SIG-M5 treated with dmso at 0.1 percent for 504 hours (cell line): Measurements from ENCODE around the gene SYNDIG1.

Source experiments
- DNase-seq: peaks from one replicate; lab custom pipeline; 2025; ENCODE audit not compliant: unreplicated experiment; lab: John Stamatoyannopoulos, UW

Gene SYNDIG1

GRCh38 chr20:24469116-24469893 lies at the start of gene SYNDIG1:
Gene SYNDIG1, plus strand, starts transcription at chr20:24469629. Its CDS starts 73,469 bp downstream, at chr20:24543098.
- no peak for DNase-seq

DNA sequence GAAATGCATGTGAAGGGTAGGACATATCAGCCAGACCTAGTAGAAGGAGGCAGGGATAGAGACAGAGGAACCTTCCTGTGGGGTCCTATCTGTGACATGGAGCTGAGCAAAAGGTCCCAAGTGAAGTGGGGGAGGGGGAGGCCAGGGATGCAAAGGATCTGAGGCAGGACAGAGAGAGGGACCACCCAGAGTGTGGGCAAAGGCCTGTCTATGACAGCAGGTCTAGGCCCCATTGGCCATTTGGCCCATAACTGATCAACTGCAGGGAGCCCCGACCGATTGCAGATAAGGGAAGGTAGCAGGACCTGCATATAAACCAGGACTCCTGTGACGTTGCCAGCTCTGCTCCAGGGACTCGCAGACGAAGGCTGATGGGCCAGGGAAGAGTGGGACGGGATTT lies 49.6 kb upstream of the SYNDIG1 start:
- DNase-seq, result no peak

DNA sequence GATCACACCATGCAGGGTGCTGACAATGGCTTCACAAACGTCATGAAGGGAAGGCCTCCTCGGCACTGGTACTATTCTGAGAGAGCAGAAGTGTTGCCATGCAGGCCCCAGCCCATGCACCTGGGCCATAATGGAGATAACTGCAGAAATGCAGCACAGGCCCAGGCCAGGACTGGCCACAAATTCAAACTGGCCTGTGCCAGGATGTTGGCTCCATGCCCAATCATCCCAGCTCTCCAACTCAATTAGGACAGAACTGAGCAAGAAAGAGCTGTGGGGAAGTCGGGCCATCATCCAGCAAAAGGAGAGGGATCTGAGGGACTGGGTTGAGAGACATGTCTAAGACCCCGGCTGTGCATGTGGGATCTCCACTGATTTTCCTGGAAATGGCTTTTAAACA lies 48.9 kb upstream of the SYNDIG1 start:
- DNase-seq, result no peak

DNA sequence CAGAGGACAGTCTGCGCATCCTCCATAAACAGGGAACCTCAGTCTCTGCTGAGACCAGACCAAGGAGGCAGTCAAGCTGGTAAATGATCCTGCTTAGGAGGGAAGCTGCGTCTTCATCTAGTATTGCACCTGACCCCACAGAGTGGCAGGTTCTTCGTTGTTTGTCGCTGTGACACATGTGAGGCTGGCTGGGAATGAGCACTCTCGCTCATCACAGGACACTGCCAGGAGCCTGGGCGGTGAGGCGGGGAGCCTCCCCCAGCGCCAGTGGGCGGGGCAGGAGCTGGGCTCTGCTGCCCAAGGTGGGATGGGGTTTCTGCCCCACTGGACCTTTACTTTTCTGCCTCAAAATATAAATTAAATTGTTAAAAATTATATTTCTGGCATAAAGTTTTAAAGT lies 48.4 kb upstream of the SYNDIG1 start:
- no peak for DNase-seq

GRCh38 chr20:24422091-24422760 lies 47.2 kb upstream of the SYNDIG1 start:
- no peak for DNase-seq

DNA sequence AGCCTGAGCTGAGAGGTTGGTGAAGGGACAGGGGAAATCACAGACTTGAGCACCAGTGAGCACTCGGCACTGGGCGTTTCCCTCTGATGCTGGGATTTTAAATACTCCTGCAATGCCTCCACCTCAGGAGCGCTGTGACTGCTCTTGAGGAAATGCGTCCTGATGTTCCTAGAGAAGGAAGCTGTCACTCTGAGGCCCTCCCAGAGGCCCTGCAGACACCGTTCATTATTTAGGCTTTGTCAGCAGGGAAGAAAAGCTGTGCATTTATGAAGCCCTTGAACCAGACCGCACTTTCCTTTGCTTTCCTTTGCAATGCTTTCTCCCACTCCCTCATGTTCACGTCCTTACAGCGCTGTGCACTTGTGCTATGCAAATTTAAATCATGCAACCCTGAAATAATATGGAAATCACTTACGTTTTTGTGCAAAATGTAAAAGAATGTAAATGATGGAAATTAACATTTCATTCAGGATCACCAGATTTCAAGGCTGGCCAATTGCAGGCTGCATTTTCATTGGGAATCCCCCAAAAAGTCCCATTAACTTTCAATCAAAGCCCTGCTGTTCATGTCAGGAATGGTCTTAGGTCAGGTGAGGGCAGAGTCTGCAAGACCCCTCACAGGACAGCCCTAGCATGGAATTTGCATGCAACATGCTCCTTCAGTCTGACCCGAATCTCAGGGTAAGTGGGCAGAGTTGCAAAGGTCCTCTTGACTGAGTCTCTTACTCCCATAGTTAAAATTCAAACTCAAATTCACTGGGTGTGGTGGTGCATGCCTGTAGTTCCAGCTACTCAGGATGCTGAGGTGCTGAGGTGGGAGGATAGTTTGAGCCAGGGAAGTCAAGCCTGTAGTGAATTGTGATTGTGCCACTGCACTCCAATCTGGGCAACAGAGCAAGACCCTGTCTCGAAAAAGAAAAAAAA lies 45.8 kb upstream of the SYNDIG1 start:
- no peak for DNase-seq

GRCh38 chr20:24425523-24426135 lies 43.8 kb upstream of the SYNDIG1 start:
- DNase-seq, result no peak

- no peak for DNase-seq
Measured at GRCh38 chr20:24431279-24432045, 38.0 kb upstream of the SYNDIG1 start.

DNA sequence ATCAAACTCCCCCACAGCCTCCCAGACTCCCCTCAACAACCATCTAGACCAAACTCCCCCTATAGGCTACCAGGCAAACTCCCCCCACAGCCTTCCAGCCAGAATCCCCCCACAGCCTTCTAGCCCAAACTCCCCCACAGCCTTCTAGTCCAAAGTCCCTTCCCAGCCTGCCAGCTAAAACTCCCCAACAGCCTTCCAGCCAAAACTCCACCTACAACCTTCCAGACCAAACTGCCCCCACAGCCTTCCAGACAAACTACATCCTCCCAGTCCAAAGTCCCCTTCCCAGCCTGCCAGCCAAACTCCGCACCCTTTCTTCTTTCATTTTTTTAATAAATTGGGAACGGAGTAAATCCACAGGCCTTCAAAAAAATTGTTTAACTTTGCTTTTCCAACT lies 37.4 kb upstream of the SYNDIG1 start:
- DNase-seq, result no peak

GRCh38 chr20:24436160-24436559 lies 33.3 kb upstream of the SYNDIG1 start:
- no peak for DNase-seq

DNA sequence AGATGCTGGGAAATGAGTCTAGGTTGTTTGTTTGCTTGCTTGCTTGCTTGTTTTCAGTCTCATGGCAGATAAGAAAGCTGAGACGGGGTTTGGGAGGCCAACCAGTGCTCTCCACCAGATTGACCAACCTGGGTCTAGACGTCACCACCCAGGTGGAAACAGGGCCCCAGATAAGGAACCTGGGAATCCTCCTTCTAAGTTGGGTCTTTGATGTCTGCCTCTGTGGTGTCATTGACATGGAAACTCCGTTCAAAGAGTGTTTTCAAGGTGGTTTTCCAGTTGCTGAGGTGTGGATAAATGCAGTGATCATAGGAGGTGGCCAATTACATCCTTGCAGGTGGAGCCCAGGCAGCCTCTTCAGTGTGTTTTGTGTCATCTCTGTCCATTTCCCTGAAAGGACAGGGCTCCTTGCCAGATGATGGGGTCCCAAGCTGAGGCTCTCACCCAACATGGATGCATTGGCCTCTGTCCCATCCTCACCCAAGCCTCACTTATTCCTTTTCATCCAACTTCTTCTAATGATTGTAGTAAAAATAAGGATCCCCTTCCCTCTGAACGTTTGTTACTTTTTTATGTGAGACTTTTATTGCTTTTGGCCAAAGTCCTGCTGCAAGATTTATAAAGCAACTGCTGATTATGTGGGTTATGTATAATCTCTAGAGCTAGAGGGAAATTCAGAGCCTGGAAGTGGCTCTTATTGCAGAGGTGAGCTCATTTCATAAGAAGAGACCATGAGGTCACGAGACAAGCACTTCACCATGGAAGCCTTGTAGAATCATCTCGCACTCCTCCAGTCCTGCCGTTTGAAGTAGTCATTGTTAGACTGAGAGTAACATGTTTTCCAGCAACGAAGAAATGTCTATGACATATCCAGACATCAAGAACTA lies 32.0 kb upstream of the SYNDIG1 start:
- DNase-seq, result no peak

DNA sequence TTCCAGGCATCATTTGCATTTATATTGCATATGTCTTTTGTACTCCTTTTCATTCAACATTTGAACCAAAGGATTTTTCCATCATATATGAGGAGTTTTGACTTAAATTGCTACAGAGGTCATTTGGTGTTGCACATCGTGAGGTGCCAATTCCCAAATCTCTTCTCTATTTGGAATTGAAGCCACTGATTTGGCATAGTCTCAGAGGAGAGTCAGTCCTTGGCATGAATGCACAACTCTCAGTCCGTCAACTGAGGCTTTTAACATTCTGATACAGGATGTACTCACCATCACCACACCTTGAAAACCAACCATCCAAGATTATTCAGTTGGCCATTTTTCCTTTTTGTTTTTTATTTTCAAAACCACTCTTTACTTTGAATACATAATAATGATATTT lies 31.1 kb upstream of the SYNDIG1 start:
- DNase-seq, result no peak

DNA sequence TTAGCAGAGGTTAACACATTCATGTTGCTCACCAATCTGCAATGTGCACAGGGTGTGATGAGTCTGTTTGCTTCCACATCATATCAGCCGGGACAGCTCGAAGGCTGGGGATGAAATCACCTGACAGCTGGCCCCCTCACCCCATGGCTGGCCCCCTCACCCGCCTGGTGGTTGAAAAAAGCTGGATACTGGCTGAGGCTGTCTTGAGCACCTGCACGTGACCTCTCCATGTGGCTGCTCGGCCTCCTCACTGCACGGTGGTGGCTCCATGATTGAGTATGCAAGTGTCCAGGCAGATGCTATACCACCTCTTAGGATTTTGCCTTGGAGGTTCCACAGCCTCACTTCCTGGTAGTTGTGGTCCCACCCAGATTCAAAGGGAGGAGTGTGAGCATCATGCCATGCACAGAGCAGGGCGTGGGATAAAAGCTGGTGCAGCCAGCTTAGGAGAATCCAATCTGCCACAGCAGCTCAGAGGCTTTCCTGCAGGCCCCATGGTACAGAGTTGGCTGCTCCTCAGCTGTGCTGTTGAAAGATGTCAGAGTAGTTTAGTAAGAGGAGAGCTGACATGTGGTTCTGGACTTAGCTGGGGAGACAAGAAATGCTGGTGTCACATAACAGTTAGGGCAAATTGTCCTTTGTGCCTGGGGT lies 29.6 kb upstream of the SYNDIG1 start:
- DNase-seq, result no peak

GRCh38 chr20:24441661-24442060 lies 27.8 kb upstream of the SYNDIG1 start:
- no peak for DNase-seq

DNA sequence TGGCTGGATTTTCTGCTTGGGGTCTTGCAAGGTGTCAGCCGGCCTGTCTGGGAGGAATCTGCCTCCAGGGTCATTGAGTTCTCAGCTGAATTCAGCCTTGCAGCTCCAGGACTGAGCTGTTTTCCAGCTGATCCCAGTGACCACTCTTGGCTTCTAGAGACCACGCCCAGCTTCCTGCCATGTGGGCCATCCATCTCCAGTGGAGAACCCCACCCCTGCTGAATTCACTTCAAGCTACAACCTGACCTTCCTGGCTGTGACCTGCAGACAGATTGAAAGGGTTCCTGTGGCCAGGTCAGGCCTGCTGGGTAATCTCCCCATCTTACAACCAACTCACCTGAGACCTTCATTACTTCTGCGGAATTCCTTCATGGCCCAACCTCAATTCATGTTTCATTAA lies 26.5 kb upstream of the SYNDIG1 start:
- DNase-seq, result no peak

DNA sequence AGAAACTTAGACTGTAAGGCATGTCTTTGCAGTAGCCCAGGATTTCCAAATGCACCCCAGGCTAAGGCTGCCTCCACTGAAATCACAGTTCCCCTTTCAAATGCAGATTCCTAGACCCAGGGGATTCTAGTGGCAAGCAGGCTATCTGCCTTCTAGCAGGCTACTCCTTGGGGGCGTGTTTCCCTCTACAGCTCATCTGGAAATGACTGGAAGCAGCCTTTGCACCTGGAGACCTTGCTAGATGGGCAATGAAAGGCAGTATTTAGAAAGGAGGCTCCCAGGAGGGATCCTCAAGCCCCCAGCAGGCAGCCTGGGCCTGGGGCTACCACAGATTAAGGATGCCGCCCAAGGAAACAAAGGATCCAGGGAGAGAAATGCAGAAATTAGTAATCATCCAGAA lies 26.0 kb upstream of the SYNDIG1 start:
- no peak for DNase-seq

DNA sequence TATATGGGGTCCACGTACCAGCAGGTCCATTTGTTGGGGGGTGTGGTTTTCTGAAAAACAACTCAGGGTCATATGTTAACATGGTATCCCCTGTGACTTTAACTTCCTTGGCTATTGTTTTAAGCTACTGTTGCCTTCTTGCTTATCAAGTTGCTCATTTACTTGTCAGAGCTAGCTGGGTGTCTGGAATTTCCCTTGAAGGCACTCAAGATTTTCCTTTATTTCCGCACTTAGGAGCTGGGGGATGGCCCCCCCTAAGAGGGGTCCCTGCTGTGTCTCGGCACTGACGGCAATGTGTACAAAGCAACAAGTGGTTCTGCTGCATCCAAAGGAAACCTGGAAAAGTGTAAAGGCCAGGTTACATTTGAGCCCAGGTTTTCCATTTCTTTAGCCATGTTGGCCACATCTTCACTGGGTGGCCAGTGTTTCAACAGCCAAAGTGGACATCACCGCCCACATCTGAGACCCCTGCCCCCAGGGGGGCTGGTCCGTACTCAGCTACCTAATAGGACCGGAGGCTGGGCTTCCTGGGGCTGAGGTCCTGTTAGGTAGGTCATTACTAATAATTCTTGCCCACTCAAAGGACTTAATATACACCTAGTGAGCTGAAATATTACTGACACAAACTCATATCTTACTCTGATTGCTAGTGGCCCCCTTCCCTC lies 24.8 kb upstream of the SYNDIG1 start:
- no peak for DNase-seq

- DNase-seq, result no peak
Measured at GRCh38 chr20:24445510-24446170, 23.8 kb upstream of the SYNDIG1 start.
